Panc1 (cell line): ENCODE measurements around the gene USH1C. TPM values are rescaled to one million over a fixed set of nuclear protein-coding genes. Genes with fewer than 3 reads are reported as not detected.

ENCODE experiments used
- ATAC-seq: fragments of 200-7000 bp; cut with Tn5 transposase; 2 replicates; pipeline ENCODE4 v1.9.1; 2020; ENCODE audit warnings: mild to moderate bottlenecking, moderate library complexity
- BruUV-seq: library from RNA; stranded (reverse); fragments of 400-500 nt; replicated peaks from 2 replicates; lab custom pipeline; 2021; lab: Mats Ljungman, UMichigan
- CTCF ChIA-PET: fragments of 300-600 bp; sonication (Branson Sonifier 250); formaldehyde crosslinking; loops from one replicate; lab custom pipeline; 2022; ENCODE audit warnings: antibody characterized with exemption; lab: Charles Lee
- POLR2A ChIA-PET: fragments of 300-600 bp; sonication (Branson Sonifier 250); formaldehyde crosslinking; loops from one replicate; lab custom pipeline; 2022; ENCODE audit warnings: antibody characterized with exemption; lab: Charles Lee
- DNase-seq: peaks from one replicate; pipeline ENCODE4 v3.0.0-alpha.2; 2010; ENCODE audit warnings: low read depth, low spot score
- H3K27ac ChIP-seq: 2 replicates; pipeline ENCODE4 v1.5.1; 2011; ENCODE audit warnings: mild to moderate bottlenecking, low read length, inconsistent platforms
- H3K27me3 ChIP-seq: fragments of 200-500 bp; sonication (Bioruptor generic); 2 replicates; pipeline ENCODE4 v1.6.0; 2014; ENCODE audit warnings: low read length, inconsistent platforms; ENCODE audit not compliant: control insufficient read depth, insufficient read depth
- H3K36me3 ChIP-seq: fragments of 200-500 bp; sonication (Bioruptor generic); 2 replicates; pipeline ENCODE4 v1.5.1; 2014; ENCODE audit warnings: inconsistent platforms, mild to moderate bottlenecking, low read length, moderate library complexity; ENCODE audit not compliant: control insufficient read depth, insufficient read depth
- H3K4me1 ChIP-seq: 2 replicates; pipeline ENCODE4 v1.5.1; 2011; ENCODE audit warnings: inconsistent platforms, mild to moderate bottlenecking, low read length, moderate library complexity; ENCODE audit not compliant: control insufficient read depth, insufficient read depth
- H3K4me3 ChIP-seq, 2 experiments: 2 replicates each; pipeline ENCODE4 v1.5.1; 2011 to 2012; ENCODE audit warnings: low read depth in 2 of 2, low read length in 2 of 2, mild to moderate bottlenecking in 2 of 2, inconsistent platforms in 1 of 2, moderate library complexity in 1 of 2
- H3K9me3 ChIP-seq: fragments of 200-500 bp; sonication (Bioruptor generic); 2 replicates; pipeline ENCODE4 v1.5.1; 2014; ENCODE audit warnings: low read depth, mild to moderate bottlenecking, inconsistent platforms, low read length, moderate library complexity; ENCODE audit not compliant: control insufficient read depth, insufficient read depth
- CTCF ChIP-seq: fragments of 450-650 bp; IDR thresholded peaks from 2 replicates; pipeline ENCODE4 v1.5.1; 2017; ENCODE audit warnings: mild to moderate bottlenecking
- POLR2AphosphoS5 ChIP-seq: IDR thresholded peaks from 2 replicates; pipeline ENCODE4 v1.6.1; 2012; ENCODE audit warnings: mild to moderate bottlenecking, low read depth, low read length, moderate library complexity
- REST ChIP-seq, 2 experiments: IDR thresholded peaks; 2 replicates each; pipeline ENCODE4 v1.6.1; 2011 to 2012; ENCODE audit warnings: low read depth in 2 of 2, control low read depth in 1 of 2, low read length in 1 of 2, mild to moderate bottlenecking in 1 of 2, moderate library complexity in 1 of 2; ENCODE audit not compliant: insufficient read depth in 1 of 2
- SIN3A ChIP-seq: IDR thresholded peaks from 2 replicates; pipeline ENCODE4 v1.6.1; 2012; ENCODE audit warnings: low read depth, mild to moderate bottlenecking, low read length, moderate library complexity, borderline replicate concordance; ENCODE audit not compliant: insufficient read depth
- TCF7L2 ChIP-seq: IDR thresholded peaks from 2 replicates; pipeline ENCODE4 v1.6.1; 2011; ENCODE audit warnings: mild to moderate bottlenecking, low read depth, low read length, inconsistent platforms
- in situ Hi-C: cut with HindIII; loops from 2 replicates; pipeline ENCODE4 v1.10.0; 2016; ENCODE audit warnings: low sequenced_read_pairs, low pct_unique_long_range_greater_than_20kb
- intact Hi-C: fragments of 100-400 bp; cut with micrococcal nuclease; formaldehyde crosslinking; loops from one replicate; pipeline ENCODE4 v1.10.0; 2022; ENCODE audit not compliant: unreplicated experiment
- total RNA-seq: library from RNA; stranded (reverse); gene quantifications from one replicate; pipeline ENCODE4 v1.2.1, GENCODE V29; 2021; ENCODE audit not compliant: unreplicated experiment

The USH1C gene
- total RNA-seq, 1 experiment from 2014 or later: not detected

DNA sequence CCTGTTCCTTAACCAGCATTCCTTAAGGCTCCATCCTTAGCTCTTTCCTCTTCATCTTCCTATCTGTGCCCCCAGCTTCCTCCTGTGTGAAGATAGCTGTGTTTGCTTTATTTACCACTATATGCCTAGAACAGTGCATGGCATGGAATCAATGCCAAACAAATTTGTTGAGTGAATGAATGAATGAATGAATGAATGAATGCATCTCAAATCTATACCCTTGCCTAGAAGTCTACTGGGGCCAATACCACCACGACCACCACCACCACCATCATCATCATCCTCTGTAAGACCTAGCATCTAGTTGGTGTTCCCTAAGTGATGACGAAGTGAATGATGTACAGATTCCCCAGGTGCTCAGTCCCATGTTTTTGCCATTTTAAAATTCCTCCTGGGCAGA, 2.0 kb upstream of the USH1C start:
- CTCF ChIA-PET: no interaction called here

GRCh38 chr11:17543574-17544180, 539 bp downstream of the USH1C start:
- Histone ChIP-seq H3K4me3 (peak overlapping the region; percentile 22 to 41), H3K27ac (no peak overlapping the region), H3K27me3 (no peaks in the 10 kb centered on the region), H3K36me3 (no peaks in the 10 kb centered on the region; the same call in 1 of the 2 replicates), H3K4me1 (no peaks in the 10 kb centered on the region), H3K9me3 (no peaks in the 10 kb centered on the region)
- no TSS peak for BruUV-seq
- CTCF ChIA-PET: interaction anchor here (0.5 to 1.2 kb wide), 2 partner anchors 16 to 52 kb away, joined by 3 read pairs; no protein-coding TSS in a partner anchor
- ATAC-seq (peak; percentile 43), DNase-seq (no peak)
- POLR2A ChIA-PET: no interaction called here
- TF ChIP-seq CTCF: no peak
- no peak for TF ChIP-seq SIN3A
- TF ChIP-seq REST (IDR thresholded peaks at IDR 0.05; ENCODE audit: insufficient read depth in 1 of 2, low read depth in 2 of 2, low read length in 1 of 2): no peak
- no peak for TF ChIP-seq POLR2AphosphoS5
- no peak for TF ChIP-seq TCF7L2
- intact Hi-C loops (no loop called here), in situ Hi-C loops (no loop called here)

More for the DNA sequence above, 2.0 kb upstream of the USH1C start:
- DNase-seq (no peak), ATAC-seq (no peak)
- Histone ChIP-seq H3K9me3 (no peaks in the 10 kb centered on the region), H3K4me3 (no peak overlapping the region), H3K27ac (no peak overlapping the region), H3K4me1 (no peaks in the 10 kb centered on the region), H3K27me3 (no peaks in the 10 kb centered on the region), H3K36me3 (no peaks in the 10 kb centered on the region; the same call in 1 of the 2 replicates)
- intact Hi-C loops: no loop called here
- TF ChIP-seq SIN3A (no peak), CTCF (no peak), POLR2AphosphoS5 (no peak), TCF7L2 (no peak), REST (IDR thresholded peaks at IDR 0.05; ENCODE audit: insufficient read depth in 1 of 2, low read depth in 2 of 2, low read length in 1 of 2) (no peak)
- in situ Hi-C loops: no loop called here
- no TSS peak for BruUV-seq
- POLR2A ChIA-PET: no interaction called here
